Kidney glomerular epithelial cell (primary cell): ENCODE measurements around the gene EPS15.
"Not testable (repeated sequence)": the region's sequence is repeated elsewhere in the genome, so short reads cannot be mapped to it uniquely, and the experiment has no call there.

Experiments used
- DNase-seq: peaks from one replicate; lab custom pipeline; 2025; lab: John Stamatoyannopoulos, UW

The EPS15 gene

GRCh38 chr1:51514733-51515132, 4.3 kb downstream of the EPS15 start:
- DNase-seq = no peak

- DNase-seq = no peak
These were observed 6.5 kb downstream of the EPS15 start for GRCh38 chr1:51512606-51513005.

GRCh38 chr1:51512120-51512519, 6.9 kb downstream of the EPS15 start:
- DNase-seq = no peak

- DNase-seq = no peak
These were observed 9.3 kb downstream of the EPS15 start for GRCh38 chr1:51509773-51510172.

GRCh38 chr1:51506537-51506936, 12.5 kb downstream of the EPS15 start:
- DNase-seq = no peak

- no peak for DNase-seq
These were observed 14.1 kb downstream of the EPS15 start for GRCh38 chr1:51504806-51505525.

- DNase-seq = not testable (repeated sequence)
These were observed 17.8 kb downstream of the EPS15 start for GRCh38 chr1:51501218-51501630.

- DNase-seq = no peak
These were observed 19.4 kb downstream of the EPS15 start for GRCh38 chr1:51499694-51500093.

GRCh38 chr1:51498924-51499323, 20.1 kb downstream of the EPS15 start:
- no peak for DNase-seq

- DNase-seq = no peak
These were observed 21.7 kb downstream of the EPS15 start for GRCh38 chr1:51497340-51497739.

GRCh38 chr1:51494138-51494830, 24.8 kb downstream of the EPS15 start:
- no peak for DNase-seq

- no peak for DNase-seq
These were observed 27.7 kb downstream of the EPS15 start for GRCh38 chr1:51491166-51491981.

GRCh38 chr1:51489472-51489871, 29.6 kb downstream of the EPS15 start:
- DNase-seq = no peak

GRCh38 chr1:51488372-51489050, 30.6 kb downstream of the EPS15 start:
- no peak for DNase-seq

GRCh38 chr1:51487628-51488027, 31.4 kb downstream of the EPS15 start:
- DNase-seq = no peak

- DNase-seq = peak; percentile 60
These were observed 34.5 kb downstream of the EPS15 start for GRCh38 chr1:51484591-51484990.

- no peak for DNase-seq
These were observed 36.2 kb downstream of the EPS15 start for GRCh38 chr1:51482881-51483280.

GRCh38 chr1:51474832-51475620, 44.0 kb downstream of the EPS15 start:
- not testable (repeated sequence) for DNase-seq

GRCh38 chr1:51473331-51474115, 45.5 kb downstream of the EPS15 start:
- DNase-seq = no peak

GRCh38 chr1:51472359-51472758, 46.7 kb downstream of the EPS15 start:
- DNase-seq = no peak

GRCh38 chr1:51469518-51469917, 49.5 kb downstream of the EPS15 start:
- no peak for DNase-seq
